HUES64 (cell line): Measurements from ENCODE around the gene DPP9.
"Not testable (repeated sequence)": the region's sequence is repeated elsewhere in the genome, so short reads cannot be mapped to it uniquely, and the experiment has no call there.

Source experiments
- H3K27ac ChIP-seq: 2 replicates; pipeline ENCODE4 v1.7.0; 2013; ENCODE audit warnings: low read depth, low read length, inconsistent platforms
- H3K27me3 ChIP-seq: 2 replicates; pipeline ENCODE4 v1.6.1; 2013; ENCODE audit warnings: mild to moderate bottlenecking, low read length; ENCODE audit not compliant: insufficient read depth
- H3K36me3 ChIP-seq: 2 replicates; pipeline ENCODE4 v1.6.1; 2013; ENCODE audit warnings: mild to moderate bottlenecking, low read length; ENCODE audit not compliant: insufficient read depth
- H3K4me1 ChIP-seq: 2 replicates; pipeline ENCODE4 v1.6.1; 2013; ENCODE audit warnings: mild to moderate bottlenecking, low read length, moderate library complexity; ENCODE audit not compliant: insufficient read depth
- H3K4me3 ChIP-seq: 2 replicates; pipeline ENCODE4 v1.5.1; 2013; ENCODE audit warnings: mild to moderate bottlenecking, low read length, moderate library complexity
- H3K9ac ChIP-seq: 2 replicates; pipeline ENCODE4 v1.6.1; 2013; ENCODE audit warnings: mild to moderate bottlenecking, low read depth, low read length
- H3K9me3 ChIP-seq: 2 replicates; pipeline ENCODE4 v1.6.1; 2013; ENCODE audit warnings: low read depth, low read length; ENCODE audit not compliant: insufficient read depth
- WGBS: fragments of 150-250, 120-280 bp; methylation state at CpG from one replicate; pipeline ENCODE4 v1.1.7; 2013; ENCODE audit warnings: missing lambda C conversion rate; 5-methylcytosine and 5-hydroxymethylcytosine counted together

Gene DPP9

GRCh38 chr19:4717191-4717965 lies 6.3 kb downstream of the DPP9 start:
- Histone ChIP-seq H3K9ac (no peak overlapping the region), H3K27me3 (no peaks in the 10 kb centered on the region), H3K4me3 (no peak overlapping the region), H3K4me1 (0 out of 2 replicates have a peak, but pooled peaks cover 3% of the 10 kb centered on the region), H3K36me3 (peaks cover 76% of the 10 kb centered on the region), H3K9me3 (no peaks in the 10 kb centered on the region), H3K27ac (no peak overlapping the region)
- WGBS, result 97% methylated on average over 23 of the region's 23 CpGs

GRCh38 chr19:4715529-4716221 lies 8.0 kb downstream of the DPP9 start:
- H3K36me3 ChIP-seq, result peaks cover 83% of the 10 kb centered on the region
- no peak overlapping the region for H3K9ac ChIP-seq
- no peak overlapping the region for H3K4me3 ChIP-seq
- H3K27ac ChIP-seq, result no peak overlapping the region
- 96% methylated on average over 27 of the region's 28 CpGs for WGBS
- H3K9me3 ChIP-seq, result no peaks in the 10 kb centered on the region
- H3K27me3 ChIP-seq, result no peaks in the 10 kb centered on the region
- no peaks in the 10 kb centered on the region for H3K4me1 ChIP-seq

DNA sequence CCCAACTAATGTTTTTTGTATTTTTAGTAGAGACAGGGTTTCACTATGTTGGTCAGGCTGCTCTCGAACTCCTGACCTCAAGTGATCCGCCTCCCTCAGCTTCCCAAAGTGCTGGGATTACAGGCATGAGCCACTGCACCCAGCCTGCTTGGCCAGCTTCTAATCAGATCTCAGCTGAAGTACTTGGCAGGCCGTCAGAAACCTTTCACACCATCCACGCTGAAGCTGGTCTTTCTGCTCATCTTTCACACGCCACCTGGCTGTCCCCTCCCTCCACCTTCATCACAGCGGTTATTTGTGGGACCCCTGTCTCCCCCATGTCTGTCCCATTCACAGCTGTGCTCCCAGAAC lies 8.5 kb downstream of the DPP9 start:
- peaks cover 85% of the 10 kb centered on the region for H3K36me3 ChIP-seq
- H3K4me1 ChIP-seq, H3K27me3 ChIP-seq, H3K9ac ChIP-seq, H3K9me3 ChIP-seq, H3K4me3 ChIP-seq, H3K27ac ChIP-seq: not testable (repeated sequence)
- 93% methylated on average over 6 of the region's 6 CpGs for WGBS

DNA sequence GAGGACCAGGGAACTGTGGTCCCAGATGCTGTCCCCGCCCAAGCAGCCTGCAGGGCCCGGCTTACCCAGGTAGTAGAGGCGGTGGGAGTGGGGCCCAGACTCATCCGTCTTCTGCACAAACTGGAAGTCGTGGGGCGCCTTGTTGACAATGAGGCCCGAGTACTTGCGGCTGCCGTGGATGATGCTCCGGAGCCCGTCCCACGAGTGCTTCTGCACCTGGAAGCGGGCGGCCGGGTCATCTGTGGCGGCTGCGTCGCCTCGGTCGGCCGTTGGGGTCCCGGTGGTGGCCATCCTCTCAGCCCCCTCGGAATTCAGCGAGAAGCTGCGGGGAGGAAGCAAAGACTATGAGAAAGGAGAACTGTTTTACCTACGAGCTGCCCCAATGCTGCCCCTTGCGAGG lies 9.6 kb downstream of the DPP9 start:
- H3K27ac ChIP-seq, result no peak overlapping the region
- WGBS, result 95% methylated on average over 27 of the region's 27 CpGs
- no peaks in the 10 kb centered on the region for H3K4me1 ChIP-seq
- H3K27me3 ChIP-seq, result no peaks in the 10 kb centered on the region
- peaks cover 89% of the 10 kb centered on the region for H3K36me3 ChIP-seq
- no peaks in the 10 kb centered on the region for H3K9me3 ChIP-seq
- no peak overlapping the region for H3K9ac ChIP-seq
- H3K4me3 ChIP-seq, result no peak overlapping the region

DNA sequence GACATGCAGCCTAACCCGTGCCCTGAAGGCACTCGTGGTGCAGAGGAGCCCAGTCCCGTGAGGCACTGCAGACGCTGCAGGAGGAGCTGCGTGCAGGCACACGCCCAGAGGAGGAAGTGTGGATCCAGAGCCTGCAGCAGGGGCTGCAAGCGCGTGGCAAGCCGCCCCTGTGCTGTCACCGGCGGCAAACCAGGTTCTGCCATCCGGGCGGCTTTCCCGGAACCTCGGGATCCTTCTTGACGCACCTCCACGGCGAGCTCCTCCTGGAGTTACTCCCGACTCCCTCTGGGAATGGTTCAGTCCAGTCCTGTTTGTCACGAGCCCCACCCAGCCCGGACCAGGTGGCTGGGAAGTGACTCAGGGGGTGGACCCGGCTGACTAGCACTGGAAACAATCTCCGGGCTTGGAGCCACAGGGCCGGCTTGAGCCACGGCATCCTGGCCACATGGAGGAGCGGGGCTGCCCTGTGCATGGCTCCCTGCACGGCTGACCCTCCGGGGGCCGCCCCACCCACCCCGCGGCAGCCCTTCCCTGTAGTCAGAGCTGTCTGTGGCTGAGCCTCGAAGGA lies 10.2 kb downstream of the DPP9 start:
- peaks cover 86% of the 10 kb centered on the region for H3K36me3 ChIP-seq
- H3K4me1 ChIP-seq, result no peaks in the 10 kb centered on the region
- no peaks in the 10 kb centered on the region for H3K27me3 ChIP-seq
- 92% methylated on average over 32 of the region's 32 CpGs for WGBS
- H3K9ac ChIP-seq, result no peak overlapping the region
- no peaks in the 10 kb centered on the region for H3K9me3 ChIP-seq
- no peak overlapping the region for H3K27ac ChIP-seq
- no peak overlapping the region for H3K4me3 ChIP-seq

GRCh38 chr19:4712771-4713170 lies 10.9 kb downstream of the DPP9 start:
- WGBS, result 96% methylated on average over 14 of the region's 14 CpGs
- no peak overlapping the region for H3K9ac ChIP-seq

DNA sequence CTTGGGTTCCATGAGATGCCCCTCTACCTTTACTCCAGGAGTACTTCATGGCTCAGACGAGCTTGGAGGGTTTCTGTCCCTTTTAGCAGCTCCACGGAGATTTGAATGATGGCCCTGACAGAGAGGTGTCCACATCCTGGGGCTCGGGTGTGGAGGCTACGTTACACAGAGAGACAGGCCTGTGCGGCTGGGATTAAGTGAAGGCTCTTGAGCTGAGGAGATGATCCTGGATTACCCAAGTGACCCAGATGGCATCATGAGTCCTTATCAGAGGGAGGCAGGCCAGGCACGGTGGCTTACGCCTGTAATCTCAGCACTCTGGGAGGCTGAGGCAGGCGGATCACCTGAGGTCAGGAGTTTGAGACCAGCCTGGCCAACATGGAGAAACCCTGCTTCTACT lies 12.4 kb downstream of the DPP9 start:
- H3K36me3 ChIP-seq, result peaks cover 72% of the 10 kb centered on the region
- no peaks in the 10 kb centered on the region for H3K9me3 ChIP-seq
- H3K27me3 ChIP-seq, result no peaks in the 10 kb centered on the region
- H3K27ac ChIP-seq, result no peak overlapping the region
- no peak overlapping the region for H3K9ac ChIP-seq
- WGBS, result 95% methylated on average over 8 of the region's 8 CpGs
- H3K4me3 ChIP-seq, result no peak overlapping the region
- H3K4me1 ChIP-seq, result no peaks in the 10 kb centered on the region

More at GRCh38 chr19:4712771-4713170, 10.9 kb downstream of the DPP9 start:
- Histone ChIP-seq H3K4me3 (no peak overlapping the region), H3K4me1 (no peaks in the 10 kb centered on the region), H3K36me3 (peaks cover 82% of the 10 kb centered on the region), H3K27ac (no peak overlapping the region), H3K9me3 (no peaks in the 10 kb centered on the region), H3K27me3 (no peaks in the 10 kb centered on the region)

DNA sequence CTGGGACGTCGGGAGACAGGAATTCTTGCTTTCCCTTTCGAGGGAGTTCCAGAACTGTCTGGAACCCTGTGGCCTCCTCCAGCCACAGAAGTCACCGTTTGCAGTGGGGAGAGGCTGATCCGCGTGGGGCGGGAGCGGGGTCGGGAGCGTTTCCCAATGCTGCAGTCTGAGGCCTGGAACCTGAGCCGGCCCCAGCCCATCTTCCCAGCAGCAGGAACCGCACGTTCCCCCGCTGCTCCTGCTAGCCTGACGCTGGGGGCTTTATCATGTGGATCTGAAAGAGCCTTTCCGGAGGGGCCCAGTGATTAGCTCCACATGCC lies 13.4 kb downstream of the DPP9 start:
- H3K9me3 ChIP-seq, result no peaks in the 10 kb centered on the region
- no peaks in the 10 kb centered on the region for H3K27me3 ChIP-seq
- H3K9ac ChIP-seq, result no peak overlapping the region
- no peak overlapping the region for H3K27ac ChIP-seq
- no peaks in the 10 kb centered on the region for H3K4me1 ChIP-seq
- H3K36me3 ChIP-seq, result peaks cover 71% of the 10 kb centered on the region
- 95% methylated on average over 16 of the region's 16 CpGs for WGBS
- no peak overlapping the region for H3K4me3 ChIP-seq

DNA sequence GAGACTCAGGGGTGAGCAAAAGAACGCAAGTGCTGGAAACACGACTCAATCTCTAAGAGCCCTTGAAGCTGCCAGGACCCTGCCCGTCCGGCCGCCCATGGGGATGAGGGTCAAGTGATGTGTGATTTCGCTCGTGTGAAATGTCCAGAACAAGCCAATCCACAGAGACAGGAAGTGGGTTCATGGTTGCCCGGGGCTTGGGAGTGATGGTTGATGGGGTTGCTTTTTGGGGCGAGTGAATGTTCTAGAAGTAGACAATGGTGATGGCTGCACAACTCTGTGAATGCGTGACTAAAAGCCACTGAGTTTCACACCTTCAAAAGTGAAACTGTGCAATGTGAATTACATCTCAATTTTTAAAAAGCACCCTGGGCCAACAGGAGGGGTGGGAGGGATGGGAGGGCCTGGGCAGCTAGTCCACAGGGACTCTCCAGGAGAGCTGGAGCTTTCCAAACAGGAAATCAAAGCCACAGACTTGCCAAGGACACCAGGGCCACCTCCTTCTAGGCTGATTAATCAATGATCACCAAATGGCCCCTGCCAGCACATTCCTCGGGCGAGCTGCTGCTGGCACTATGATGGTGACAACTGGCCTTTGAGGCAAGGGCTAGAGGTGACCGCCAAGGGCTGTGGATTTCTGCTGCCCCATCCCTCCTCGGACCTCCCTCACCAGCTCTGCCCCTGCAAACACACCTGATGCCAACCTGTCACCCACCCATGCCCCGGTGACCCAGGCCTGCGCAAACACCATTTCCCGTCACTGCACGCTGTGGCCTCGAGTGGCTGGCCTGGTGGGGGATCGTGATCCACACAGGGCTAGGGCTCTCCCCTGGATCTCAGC lies 14.0 kb downstream of the DPP9 start:
- no peaks in the 10 kb centered on the region for H3K9me3 ChIP-seq
- no peak overlapping the region for H3K9ac ChIP-seq
- H3K27me3 ChIP-seq, result no peaks in the 10 kb centered on the region
- no peak overlapping the region for H3K4me3 ChIP-seq
- 94% methylated on average over 20 of the region's 20 CpGs for WGBS
- no peaks in the 10 kb centered on the region for H3K4me1 ChIP-seq
- H3K36me3 ChIP-seq, result peaks cover 74% of the 10 kb centered on the region
- no peak overlapping the region for H3K27ac ChIP-seq

DNA sequence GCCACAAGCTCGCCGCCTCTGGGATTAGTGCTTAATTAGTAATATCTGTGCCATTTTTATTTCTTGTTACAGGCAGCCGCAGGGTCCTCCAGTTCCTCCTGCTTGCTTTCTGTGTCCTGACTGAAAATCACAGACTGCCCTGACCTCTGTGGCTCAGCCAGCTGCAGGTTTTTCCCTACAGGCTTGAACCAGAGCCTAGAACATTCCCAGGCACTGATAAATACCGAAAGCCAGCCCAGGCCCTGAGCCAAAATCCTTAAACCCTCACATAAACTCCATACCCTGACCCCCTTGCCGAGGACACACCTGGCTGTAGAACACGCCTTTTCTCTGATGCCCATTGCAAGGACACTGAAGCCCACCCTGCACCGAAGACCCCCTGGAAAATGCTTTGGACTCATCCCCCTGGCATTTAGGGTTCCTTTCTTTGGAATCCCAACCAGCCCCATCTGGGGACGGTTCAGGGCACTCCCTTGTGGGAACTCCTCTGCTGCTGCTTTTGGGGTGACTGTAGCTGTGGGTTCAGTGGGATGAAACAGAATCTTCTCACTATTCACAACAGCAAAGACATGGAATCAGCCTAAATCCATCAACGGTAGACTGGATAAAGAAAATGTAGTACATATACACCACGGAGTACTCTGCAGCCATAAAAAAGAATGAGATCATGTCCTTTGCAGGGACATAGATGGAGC lies 15.5 kb downstream of the DPP9 start:
- no peaks in the 10 kb centered on the region for H3K9me3 ChIP-seq
- no peaks in the 10 kb centered on the region for H3K27me3 ChIP-seq
- H3K4me1 ChIP-seq, result no peaks in the 10 kb centered on the region
- H3K4me3 ChIP-seq, result no peak overlapping the region
- H3K36me3 ChIP-seq, result peaks cover 69% of the 10 kb centered on the region
- no peak overlapping the region for H3K27ac ChIP-seq
- H3K9ac ChIP-seq, result no peak overlapping the region
- 94% methylated on average over 10 of the region's 10 CpGs for WGBS
